GM21360 (cell line): ENCODE results near the gene LRP1B.
"Not testable (repeated sequence)": the region's sequence is repeated elsewhere in the genome, so short reads cannot be mapped to it uniquely, and the experiment has no call there.

ENCODE experiments used
- ATAC-seq: cut with Tn5 transposase; IDR thresholded peaks from one replicate; pipeline ENCODE4 v1.9.1; 2021; ENCODE audit warnings: mild to moderate bottlenecking, moderate library complexity; ENCODE audit not compliant: unreplicated experiment

Gene LRP1B

GRCh38 chr2:140316345-140316744 lies 1814.5 kb downstream of the LRP1B start:
- no peak for ATAC-seq

DNA sequence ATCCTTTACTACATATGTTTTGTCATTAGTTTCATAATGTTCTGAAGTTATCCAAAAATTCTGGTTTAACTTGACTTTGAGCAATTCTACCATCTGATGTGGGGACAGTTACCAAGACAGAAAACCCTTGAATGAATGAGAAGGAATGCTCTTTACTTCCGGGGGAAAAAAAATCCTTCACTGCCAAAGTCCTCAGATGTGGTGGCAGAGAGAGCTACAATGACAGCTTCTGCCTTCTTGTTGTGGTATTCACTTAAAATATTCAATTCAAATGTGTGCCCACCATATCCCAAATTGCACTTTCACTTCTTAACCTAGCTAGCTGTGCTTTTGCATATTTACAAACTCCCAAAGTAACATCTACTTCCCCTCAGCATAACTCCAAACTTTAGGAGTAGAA lies 1818.9 kb downstream of the LRP1B start:
- ATAC-seq, result no peak

GRCh38 chr2:140308706-140309105 lies 1822.1 kb downstream of the LRP1B start:
- ATAC-seq, result no peak

DNA sequence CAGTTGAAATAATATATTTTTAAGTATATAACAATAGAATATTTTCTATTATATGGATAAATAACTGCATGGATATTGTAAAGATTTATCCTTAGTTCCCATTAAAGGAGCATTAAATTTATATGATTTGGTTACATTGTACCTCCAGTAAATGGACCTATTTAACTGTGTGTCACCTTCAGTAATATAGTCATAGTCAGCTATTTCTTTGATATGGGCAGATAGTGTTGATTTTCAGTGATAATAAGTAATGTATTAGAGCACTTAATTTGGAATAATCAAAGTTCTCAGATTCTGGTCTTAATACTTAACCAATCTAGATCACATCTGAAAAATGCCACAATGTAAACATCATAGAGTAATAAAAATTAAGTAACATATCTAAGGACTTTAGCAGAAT lies 1823.3 kb downstream of the LRP1B start:
- no peak for ATAC-seq

- no peak for ATAC-seq
Measured at GRCh38 chr2:140295767-140296166, 1835.0 kb downstream of the LRP1B start.

DNA sequence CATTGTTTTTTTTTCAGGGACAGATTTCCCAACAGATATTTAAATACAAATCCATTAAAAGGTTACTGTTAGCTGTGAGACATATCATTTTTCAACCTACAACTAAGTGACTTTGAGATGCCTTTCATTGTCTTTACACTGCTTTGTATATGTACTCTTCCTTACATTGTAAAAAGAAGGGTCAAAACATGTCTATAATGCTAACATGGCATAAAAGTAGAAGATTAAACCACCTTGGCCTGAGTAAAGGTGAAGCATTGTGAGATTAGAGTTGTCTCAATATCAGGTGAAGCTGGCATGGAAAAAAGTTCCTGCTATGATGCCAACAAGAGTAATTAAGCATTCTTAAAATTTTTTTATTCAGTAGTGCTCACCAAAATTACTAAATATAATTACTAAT lies 1842.1 kb downstream of the LRP1B start:
- no peak for ATAC-seq

- no peak for ATAC-seq
Measured at GRCh38 chr2:140288213-140288612, 1842.6 kb downstream of the LRP1B start.

- ATAC-seq, result no peak
Measured at GRCh38 chr2:140286377-140286776, 1844.4 kb downstream of the LRP1B start.

DNA sequence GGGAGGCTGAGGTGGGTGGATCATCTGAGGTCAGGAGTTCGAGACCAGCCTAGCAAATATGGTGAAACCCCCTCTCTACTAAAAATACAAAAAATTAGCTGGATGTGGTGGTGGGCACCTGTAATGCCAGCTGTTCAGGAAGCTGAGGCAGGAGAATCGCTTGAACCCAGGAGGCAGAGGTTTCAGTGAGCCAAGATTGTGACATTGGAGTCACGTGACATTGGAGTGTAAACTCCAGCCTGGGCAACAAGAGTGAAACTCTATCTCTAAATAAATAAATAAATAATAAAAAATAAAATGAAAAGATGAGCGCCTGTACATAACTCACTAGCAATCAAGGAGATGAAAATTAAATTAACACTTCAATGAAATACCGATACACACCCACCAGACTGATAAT lies 1853.5 kb downstream of the LRP1B start:
- not testable (repeated sequence) for ATAC-seq

- ATAC-seq, result no peak
Measured at GRCh38 chr2:140276661-140277060, 1854.2 kb downstream of the LRP1B start.

GRCh38 chr2:140275427-140275826 lies 1855.4 kb downstream of the LRP1B start:
- ATAC-seq, result no peak

- ATAC-seq, result no peak
Measured at GRCh38 chr2:140274891-140275290, 1855.9 kb downstream of the LRP1B start.

GRCh38 chr2:140273958-140274357 lies 1856.9 kb downstream of the LRP1B start:
- ATAC-seq, result no peak

GRCh38 chr2:140273408-140273807 lies 1857.4 kb downstream of the LRP1B start:
- ATAC-seq, result no peak

- ATAC-seq, result no peak
Measured at GRCh38 chr2:140270224-140270623, 1860.6 kb downstream of the LRP1B start.

GRCh38 chr2:140269000-140269399 lies 1861.8 kb downstream of the LRP1B start:
- no peak for ATAC-seq

GRCh38 chr2:140262908-140263307 lies 1867.9 kb downstream of the LRP1B start:
- ATAC-seq, result no peak

- no peak for ATAC-seq
Measured at GRCh38 chr2:140257692-140258300, 1873.0 kb downstream of the LRP1B start.

DNA sequence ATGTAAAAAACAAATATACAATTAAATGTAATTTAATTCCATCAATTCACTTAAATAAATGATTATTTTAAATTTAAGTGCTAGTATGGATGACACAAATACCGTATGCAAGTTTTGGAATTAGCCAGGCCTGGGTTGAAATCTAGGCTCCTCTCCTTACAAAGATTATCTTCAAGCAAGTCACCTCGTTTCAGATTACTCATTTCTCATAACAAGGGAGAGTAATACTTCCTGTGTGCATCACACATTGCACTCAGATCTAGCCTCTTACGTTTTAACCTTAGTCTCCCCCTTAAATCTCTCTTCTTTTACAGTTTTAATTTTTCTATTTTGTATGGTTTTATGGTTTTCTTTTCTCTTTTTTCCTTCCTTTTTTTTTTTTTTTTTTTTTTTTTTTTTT lies 1874.7 kb downstream of the LRP1B start:
- ATAC-seq, result no peak

DNA sequence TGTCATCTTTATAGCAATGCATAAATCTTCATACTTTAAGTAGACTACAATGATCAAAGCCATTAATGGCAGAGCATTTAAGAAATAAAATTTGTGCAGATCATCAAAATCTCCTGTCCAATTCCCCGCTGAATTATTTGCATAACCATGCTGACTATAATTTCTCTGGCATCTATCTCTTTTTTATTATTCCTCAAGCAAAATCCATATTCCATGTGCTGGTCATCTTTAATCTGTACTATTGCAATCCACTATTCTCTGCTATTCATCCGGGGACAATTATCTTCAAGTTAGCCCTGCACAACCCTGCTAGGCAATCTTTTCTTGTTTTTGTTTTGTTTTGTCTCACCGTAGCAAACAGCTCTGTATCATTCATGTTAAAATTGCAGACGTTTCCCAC lies 1881.0 kb downstream of the LRP1B start:
- ATAC-seq, result no peak

DNA sequence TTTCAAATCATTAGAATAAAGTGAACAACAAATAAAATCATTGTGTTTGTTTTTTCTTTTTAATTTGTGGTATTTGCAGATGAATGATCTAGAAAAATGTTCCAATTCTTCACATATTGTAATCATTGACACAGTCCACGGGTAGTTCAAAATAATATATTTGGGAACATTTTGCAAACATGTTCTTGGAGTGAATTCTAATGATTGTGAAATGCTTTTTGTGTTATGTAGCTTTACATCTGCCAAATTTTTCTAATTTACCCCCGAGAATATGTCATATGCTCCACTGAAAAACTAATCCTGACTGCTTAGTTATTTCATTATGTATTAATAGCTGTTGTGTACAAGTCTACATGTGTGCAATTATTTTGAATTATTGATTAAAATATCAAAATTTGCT lies 1882.2 kb downstream of the LRP1B start:
- ATAC-seq, result no peak

GRCh38 chr2:140247451-140248195 lies 1883.2 kb downstream of the LRP1B start:
- no peak for ATAC-seq

GRCh38 chr2:140246957-140247356 lies 1883.9 kb downstream of the LRP1B start:
- ATAC-seq, result no peak
